ENCODE results near the gene ARL6IP1.
A peak's percentile ranks its signal among the peaks of the same experiment; 100 is the strongest.

The ARL6IP1 gene

DNA sequence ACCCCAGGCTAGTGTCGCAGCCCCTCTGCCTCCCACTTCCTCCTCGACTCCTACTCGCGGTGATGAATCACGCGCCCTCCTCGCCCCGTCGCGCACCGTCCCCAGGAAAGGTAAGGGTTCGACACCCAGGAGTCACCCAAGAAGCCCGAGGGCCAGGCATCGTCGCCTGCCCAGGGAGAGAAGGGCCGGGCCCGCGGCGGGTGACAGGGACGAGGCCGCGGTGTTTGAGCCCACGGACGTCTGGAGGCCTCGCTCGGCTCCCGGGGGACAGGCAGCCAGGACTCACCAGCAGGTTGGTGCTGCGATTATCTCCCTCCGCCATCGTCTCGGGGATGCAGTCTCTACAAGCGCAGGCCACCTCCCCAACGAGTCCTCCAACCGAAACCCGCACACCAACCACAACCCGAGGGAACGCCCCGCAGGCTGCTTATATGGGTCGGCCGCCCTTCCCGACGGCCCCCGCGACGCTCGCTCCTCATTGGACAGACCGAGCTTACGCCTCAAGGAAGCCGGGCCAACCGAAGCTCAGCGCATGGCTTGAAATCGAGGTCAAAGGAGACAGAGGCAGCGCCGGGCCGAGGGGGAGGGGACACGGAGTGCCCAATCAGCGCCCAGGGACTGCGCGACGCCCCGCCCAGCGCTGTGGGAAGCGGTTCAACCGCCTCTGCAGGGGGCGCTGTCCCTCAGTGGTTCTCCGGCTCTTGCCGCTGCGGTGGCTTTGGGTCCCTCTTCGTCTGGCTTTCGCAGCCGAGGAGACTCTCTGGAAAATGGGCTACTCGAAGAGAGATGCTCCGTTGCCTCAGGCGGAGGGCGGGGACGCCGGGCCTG is at the start of gene ARL6IP1:
Gene ARL6IP1 (minus strand): TSS at position 405 of the 828 bp plus-strand sequence. CDS start 83 bp downstream, at position 322.
- DNase-seq = peak; percentile 98 to 99

DNA sequence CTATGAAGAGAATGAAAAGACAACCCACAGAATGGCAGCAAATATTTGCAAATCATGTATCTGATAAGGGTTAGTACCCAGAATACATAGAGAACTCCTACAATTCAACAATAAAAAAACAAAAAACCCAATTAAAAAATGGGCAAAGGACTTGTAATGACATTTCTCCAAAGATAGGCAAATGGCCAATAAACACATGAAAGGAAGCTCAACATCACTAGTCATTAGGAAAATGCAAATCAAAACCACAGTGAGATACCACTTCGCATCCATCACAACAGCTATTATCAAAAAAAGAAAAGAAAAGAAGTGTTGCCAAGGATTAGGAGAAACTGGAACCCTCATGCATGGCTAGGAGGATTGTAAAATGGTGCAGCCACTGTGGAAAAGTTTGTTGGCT is 45.1 kb upstream of the ARL6IP1 start:
- DNase-seq = no peak

DNA sequence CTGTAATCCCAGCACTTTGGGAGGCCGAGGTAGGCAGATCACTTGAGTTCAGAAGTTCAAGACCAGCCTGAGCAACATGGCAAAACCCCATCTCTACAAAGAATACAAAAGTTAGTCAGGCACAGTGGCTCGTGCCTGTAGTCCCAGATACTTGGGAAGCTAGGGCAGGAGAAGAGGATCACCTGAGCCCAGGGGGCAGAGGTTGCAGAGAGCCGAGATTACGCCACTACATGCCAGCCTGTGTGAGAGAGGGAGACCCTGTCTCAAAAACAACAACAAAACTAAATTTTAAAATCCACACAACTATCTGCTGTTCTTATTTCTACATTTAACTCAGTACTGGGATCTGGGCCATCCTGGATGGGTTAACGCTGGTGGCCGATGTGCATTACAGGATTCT is 41.2 kb upstream of the ARL6IP1 start:
- no peak for DNase-seq

DNA sequence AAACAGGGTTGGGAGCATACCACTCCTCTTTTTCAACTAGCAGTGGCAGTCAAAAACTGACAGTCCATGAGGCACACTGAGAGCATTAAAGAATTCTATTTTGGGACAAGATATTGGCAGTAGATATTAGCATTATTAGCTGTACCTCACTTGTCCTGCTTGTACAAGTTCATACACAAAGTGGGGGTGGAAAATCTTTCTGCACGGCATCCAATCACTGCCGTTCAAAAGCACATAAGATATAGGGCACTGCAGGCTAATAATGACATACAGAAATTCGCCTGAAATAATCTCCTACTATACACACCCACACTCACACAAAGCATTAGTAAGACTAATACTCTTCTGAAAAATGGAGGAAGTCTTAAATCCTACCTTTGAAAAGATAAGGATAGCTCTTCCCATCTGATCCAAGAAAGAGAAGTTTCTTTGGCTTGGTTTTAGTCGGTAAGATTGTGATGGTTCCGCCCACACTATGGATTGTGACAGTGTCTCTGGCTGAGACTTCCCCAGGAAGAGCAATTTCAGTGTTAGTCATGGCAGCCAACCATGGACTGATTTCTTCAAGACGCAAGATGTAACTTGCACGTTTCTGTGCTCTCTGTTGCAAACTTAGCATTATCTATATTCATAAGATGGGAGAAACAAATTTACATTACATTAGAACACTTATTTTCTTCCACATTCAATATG is 40.6 kb upstream of the ARL6IP1 start:
- DNase-seq = no peak

DNA sequence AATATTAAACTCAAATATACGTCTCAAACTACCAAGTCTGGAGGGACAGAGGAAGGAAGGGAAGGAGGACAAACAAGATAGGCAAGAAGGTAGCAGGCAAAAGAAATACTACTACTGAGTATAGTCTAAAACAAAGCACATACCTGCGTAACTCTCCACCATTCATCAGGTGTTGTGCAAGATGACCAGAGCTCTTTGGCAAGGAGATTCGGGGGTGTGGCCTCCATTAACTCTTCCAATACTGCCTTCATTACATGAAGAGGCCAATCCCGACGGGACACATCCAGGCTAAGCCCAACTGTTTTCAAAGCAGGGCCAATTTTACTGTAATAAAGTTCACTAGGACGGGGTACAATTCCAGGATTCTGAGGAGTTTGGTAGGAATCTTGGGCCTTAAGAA is 38.2 kb upstream of the ARL6IP1 start:
- DNase-seq = no peak

DNA sequence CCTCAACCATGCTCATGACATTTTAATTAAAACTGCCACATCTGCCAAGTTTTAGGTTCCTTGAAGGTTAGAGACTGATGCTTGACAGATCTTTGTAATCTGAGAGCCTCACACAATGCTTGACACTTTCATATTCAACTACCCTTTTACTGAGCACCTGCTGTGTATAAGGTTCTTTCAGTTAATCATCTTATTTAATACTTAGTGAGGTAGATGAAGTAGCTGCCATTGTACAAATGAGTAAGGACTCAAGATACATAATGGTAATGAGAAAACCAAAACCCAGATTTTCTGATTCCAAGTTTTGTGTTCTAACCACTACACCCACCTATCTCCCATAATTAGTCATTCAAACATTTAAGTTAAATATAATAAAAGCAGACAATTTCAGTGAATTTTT is 35.4 kb upstream of the ARL6IP1 start:
- no peak for DNase-seq

DNA sequence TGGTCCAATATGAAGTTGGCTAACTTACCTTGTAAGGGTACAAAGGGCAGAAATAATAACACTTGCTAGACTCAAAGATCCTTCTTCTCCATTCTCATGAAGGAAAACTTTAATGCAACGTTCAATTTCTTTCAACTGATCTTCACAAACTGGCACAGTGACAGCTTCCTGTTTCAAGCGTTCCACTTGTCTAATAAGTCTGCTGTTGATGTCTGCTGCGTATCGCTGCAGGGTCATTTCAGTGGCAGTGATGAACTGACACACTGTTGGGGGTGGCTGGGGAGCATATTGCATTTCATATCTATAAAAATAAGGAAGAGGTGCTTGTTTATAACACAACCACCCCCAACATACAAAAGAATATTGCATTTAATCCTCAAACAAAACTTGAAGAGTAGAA is 33.5 kb upstream of the ARL6IP1 start:
- no peak for DNase-seq

DNA sequence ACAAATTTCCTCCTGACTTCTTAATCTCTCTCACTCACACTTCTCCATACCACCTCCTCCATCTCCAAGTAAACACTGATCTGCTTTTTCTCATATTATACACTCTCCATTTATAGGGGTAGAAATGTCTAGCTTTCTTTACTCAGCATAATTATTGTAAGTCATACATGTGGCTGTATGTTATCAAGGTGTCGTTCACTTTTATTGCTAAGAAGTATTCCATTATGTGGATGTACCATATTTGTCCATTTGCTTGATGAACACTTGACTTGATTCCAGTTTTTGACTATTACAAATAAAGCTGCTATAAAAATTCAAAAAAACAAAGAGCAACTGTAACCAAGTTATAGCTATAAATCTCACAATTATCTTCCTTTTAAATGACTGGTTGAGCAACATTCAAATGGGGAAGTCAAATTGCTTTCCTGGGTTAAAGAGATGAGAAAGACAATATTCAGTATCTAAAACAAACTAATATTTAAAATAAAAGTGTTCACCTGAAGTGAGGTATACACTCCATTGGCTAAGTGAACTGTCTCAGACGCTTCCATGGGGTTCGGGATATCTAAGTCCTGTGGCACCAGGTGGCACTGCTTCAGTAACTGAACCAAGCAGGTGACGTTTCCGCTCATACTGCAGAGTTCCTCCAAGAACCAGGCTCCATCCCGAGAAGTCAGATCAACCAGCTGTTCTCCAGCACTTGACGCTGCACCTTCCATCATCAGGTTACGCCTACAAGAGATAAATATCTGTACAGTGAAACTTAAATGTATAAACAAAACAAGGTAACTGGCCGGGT is 32.6 kb upstream of the ARL6IP1 start:
- DNase-seq = no peak

DNA sequence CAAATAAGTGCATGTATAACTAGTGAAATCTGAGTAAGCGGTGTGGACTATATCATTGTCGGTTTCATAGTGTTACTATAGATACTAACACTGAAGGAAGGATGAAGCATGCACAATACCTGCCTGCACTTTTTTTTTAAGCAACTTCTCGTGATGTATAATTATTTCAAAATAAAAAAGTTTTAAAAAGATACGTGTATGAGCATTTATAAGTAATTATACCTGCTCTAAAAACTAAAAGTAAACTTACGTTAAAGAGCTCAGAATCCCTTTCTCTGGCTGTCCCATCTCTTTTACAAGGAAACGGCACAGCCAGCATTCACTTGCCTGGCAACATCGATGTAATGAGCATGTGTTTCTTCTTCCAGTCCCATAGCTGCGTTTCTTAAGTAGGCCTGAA is 31.3 kb upstream of the ARL6IP1 start:
- no peak for DNase-seq

DNA sequence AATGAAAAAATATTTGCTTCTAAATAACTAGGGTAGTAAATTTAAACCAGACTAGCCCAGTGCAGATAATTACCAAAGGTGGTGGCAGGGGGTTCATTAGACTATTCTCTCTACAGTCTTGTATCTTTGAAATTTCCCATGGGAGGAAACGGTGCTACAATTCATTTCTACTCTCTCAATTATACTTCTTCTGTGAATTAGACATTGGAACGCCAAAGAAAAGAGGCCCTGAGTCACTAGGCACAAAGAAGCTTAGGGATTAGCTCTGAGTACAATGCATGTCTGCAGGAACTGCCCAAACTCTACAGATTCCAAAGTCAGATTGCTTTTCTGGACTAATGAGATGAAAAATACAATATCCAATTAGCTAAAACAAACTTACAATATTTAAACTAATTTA is 30.7 kb upstream of the ARL6IP1 start:
- DNase-seq = no peak

DNA sequence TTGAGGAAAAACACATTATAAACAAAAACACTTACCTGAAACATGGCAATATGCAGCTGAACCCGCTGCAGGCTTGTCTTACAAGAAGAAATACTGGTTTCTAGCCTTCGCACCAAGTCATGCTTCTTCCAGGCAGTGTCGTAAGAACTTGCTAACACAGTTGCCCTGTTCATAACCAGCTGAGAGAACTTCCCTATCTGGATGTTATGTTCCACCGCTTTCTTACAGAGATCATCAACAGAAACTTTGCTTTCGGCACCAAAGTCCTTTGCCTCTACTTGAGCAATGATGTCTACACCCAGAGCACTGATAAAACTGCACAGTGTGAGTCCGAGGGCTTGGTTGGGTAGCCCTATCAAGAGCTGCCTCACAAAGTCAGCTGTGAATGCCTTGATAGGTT is 27.9 kb upstream of the ARL6IP1 start:
- DNase-seq = no peak

DNA sequence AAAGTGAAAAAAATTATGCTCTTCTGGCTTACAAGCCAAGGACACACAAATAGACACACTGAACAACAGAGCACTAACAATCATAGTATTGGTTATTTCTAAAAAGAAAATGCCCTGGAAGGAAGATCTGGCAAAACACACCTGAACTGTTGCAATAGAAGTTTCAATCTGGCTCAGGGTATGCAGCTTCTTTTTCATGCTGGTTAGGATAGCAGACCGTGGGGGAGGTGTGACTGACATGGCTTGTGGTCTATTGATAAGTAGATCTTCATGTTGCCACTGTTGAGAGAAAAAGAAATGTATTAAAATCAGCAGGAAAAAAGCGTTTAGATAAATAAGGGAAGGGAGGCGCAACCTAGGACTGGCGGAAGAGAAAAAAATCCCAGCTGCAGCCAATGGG is 26.5 kb upstream of the ARL6IP1 start:
- DNase-seq = no peak

DNA sequence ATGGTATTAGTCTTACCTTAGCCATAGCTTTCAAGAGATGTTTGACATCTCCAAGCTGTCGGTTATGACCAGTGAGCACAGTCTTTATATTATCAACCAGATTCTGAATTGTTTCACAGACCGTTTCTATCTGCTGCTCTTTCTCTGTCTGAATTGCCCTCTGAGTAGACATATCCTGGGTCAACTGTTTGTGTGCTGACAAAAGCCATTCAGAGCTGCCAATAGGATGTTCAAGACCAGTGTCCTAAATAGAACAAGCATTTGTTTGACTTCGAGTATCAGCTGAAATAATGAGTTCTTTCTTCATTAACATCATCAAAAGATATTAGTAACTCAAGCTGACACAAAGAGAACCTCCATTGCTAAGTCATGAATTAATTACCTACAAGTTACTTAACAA is 14.9 kb upstream of the ARL6IP1 start:
- no peak for DNase-seq

DNA sequence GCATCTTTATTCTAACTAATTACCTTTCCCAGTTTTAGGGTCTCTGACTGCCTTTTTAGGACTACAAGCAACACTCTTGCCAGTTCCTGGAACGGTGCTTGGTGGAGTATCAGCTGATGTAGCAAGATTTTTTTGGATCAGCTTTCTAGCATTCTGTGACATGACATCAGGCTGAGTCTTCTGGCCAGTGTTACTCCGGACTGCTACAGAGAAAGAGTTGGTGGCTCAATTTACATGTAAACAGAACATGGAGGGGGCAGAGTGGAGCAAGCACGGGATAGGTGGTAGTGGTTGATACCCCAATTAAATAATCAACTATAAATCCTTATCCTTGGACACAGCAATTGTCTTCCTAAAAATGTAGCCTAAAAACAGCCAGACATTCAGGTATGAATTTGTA is 10.6 kb upstream of the ARL6IP1 start:
- no peak for DNase-seq

DNA sequence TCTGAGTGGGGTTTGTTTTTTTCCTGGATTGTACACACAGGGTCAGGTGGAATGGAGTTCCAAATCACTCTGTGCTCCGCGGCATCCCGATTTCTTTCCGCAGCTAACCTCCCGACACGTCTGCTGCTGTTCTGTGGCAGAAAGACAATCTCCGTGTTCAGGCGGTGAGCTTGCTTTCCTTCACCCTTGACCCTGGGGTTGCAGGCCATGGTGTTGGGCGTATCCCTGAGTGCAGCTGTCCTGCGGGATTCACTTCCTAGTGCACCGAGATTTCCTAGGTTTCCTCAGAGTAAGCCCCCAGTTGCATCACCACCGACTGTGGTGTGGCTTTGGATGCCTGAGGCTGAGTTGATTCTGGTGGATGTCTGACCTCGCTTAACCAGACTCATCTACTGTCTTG is 7.8 kb upstream of the ARL6IP1 start:
- no peak for DNase-seq

DNA sequence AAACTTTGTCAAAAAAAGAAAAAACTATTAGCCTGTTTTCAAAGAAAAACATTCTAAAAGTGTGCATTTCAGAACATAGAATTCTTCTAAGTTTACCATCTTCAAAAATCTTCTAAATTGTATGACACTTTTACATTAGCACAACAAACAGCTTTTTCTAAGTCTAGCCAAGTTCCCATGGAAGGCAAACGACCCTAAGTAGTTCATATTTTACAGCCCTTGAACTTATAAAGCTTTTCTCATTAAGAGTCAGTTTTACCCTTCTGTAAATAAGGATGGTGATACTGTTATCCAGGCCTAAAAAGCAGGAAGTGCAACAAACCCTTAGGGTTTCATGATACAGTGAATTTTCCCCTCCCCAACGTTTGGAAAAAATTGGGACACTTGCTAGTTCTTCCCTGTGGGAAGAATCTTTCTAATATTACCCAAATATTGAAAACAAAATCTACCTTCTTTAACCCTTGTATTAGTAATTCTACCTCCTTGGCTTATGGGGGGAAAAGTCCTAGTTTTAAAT is 4.0 kb upstream of the ARL6IP1 start:
- DNase-seq = no peak

DNA sequence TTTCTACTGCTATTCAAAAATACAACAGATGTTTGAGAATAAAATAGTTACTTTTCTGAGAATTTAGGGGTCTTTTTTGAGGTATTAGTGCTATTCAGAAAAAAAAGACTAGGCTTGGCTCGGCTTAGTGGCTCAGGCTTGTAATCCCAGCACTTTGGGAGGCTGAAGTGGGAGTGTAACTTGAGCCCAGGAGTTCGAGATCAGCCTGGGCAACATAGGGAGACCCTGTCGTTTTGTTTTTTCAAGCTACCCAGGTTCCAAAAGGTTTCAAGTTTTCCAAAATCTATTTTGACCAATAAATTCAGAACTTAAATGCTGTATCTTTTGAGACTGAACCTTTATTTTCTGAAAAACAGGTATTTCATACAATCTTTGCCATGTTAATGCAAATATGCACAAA is 3.2 kb upstream of the ARL6IP1 start:
- no peak for DNase-seq

DNA sequence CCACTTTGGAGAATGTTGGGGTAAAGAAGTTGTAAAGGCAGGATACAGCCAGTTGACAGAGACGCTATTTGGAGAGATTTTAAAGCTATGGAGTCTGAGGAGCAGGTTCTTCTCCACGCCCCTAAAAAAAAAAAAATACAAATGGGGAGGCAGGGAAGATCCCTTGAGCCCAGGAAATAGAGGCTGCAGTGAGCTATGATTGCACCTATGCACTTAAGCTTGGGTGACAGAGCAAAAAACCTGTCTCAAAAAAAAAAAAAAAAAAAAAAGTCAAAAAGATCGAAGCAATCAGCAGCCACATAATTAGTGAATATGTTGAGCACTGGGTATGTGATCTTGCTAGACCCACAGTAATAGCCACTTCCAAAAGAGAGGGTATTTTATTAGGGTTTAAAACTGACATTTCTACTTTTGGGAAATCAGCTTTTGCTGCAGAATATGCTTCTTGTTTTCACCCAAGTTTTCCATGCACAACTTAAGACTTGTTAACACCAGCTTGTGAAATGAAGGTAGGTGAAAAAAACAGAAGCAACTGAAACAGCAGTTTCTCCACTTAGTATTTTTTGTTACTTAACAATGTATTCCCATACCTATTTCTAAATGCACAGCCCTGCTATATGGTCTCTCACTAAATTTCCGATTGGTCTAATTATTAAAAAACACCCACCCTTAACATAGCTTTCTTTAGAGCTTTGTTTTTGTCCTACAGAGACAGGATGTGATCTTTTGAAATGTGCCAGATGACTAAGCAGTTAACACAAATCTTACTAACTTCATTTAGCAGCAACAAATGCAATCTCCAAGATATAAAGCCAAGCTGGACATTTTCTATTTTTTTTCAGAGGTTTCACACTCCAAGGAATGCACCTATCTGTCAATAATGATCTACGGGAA is 2.5 kb upstream of the ARL6IP1 start:
- DNase-seq = no peak

DNA sequence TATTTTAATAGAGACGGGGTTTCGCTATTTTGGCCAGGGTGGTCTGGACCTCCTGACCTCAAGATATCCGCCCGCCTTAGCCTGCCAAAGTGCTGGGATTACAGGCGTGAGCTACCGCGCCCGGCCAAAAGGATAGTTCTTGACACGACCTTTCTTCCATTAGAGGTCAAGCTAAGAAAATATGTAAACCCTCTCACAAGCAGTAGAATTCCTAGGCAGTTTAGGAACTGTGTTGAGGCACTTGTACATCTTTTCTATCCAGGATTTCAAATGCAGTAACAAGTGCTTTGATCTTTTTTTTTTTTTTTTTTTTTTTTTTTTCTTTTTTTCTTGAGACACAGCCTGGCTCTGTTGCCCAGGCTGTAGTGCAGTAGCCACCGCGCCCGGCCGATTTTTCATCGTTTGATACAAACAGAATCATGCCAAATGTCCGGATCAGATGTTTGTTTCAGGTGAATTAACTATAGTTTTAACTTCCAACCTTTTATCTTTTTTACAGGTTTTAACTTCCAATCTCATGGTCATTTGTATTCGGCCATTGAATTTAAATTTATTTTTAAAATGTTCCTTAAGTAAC is 1.5 kb upstream of the ARL6IP1 start:
- DNase-seq = no peak

DNA sequence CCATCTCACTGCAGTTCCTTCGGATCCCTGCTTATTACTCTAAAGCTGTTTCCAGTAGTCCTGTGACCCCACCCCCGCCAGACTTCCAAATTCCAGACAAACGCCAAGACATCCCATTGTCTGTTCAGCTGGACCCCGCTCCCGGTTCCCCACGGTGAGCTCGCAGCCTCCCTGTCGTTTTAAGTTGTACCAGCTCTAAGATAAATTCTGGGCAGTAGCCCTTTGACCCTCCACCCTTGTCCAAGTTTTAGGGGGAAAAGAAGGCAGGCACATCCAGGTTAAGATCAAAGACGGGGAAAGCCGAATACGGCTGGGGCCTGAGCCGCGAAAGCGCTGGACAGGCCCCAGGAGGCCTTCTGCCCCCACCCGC is 589 bp downstream of the ARL6IP1 start:
- DNase-seq = no peak

DNA sequence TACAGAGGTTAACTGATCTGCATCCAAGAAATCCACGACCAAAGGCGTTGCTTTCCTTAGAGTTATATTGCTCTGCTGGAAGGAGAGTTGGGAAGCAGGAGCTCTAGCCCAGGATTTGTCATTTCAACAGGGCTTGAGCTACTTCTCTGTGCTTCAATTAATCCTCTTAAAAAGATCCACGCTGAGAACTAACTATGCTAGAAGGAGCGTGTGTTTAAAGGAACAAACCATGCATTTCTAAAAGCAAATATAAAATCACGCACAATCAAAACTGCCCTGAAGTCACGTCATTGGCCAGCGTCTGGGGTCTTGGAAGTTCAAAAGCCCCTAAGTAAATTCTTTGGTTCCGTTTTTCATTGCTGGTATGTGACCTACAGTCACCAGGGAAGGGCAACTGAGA is 1.1 kb downstream of the ARL6IP1 start:
- no peak for DNase-seq

DNA sequence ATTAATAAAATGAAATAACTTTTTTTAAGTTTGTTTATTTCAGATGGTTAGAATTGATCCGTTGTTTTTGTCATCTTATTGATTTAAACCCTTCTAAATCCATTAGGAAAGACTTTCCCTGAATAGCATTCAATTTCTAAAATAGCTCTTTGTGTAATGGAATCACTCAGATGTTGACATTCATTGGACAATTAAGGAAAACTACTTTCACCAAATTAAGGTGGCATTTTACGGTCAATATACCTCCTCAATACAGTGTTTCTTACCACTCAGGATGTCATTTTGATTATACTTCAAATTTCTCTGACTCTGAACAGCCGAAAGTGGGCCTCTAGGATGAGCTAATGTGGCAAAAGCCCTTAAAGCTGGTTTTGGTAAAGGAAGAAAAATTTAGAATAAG is 1.8 kb downstream of the ARL6IP1 start:
- no peak for DNase-seq

Measured in NCI-H2081 (cell line).